Measurements from ENCODE around the gene SLIT3.

Gene SLIT3

GRCh38 chr5:169302491-169303118, 1.7 kb upstream of the SLIT3 start:
- Histone ChIP-seq H2AFZ (ENCODE audit: low read depth) (no peak overlapping the region), H3K9ac (no peak overlapping the region), H4K20me1 (ENCODE audit: insufficient read depth) (no peaks in the 10 kb centered on the region), H3K27me3 (ENCODE audit: insufficient read depth, low read depth) (no peaks in the 10 kb centered on the region), H3K4me2 (no peak overlapping the region), H3K36me3 (ENCODE audit: insufficient read depth) (no peaks in the 10 kb centered on the region), H3K27ac (no peak overlapping the region), H3K79me2 (ENCODE audit: insufficient read depth, low read depth) (no peaks in the 10 kb centered on the region), H3K4me3 (IDR thresholded peaks at IDR 0.05; ENCODE audit: insufficient read depth, low read depth, low read length) (no peak overlapping the region), H3K4me1 (ENCODE audit: low read depth, poor library complexity, severe bottlenecking) (no peaks in the 10 kb centered on the region)
- TF ChIP-seq CTCF (conservative IDR thresholded peaks at IDR 0.05; ENCODE audit: low read depth, low read length): peak; percentile 87

DNA sequence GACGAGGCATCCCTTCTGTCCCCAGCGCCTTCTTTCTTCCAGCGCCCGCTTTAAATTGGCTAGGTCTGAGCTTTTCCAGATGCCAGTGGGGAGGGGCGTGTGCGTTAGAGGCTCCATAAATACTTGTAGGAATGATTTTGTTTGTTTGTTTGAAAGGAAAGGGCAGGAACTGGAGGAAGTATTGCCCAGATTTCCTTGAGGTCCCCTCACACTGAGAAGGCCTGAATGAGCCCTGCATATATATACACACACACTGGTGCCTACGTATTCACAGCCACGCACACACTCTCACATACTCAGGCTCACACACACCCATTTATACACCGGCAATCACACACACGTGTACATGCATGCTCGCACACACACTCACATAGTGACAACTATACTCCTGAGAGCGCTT, 1.0 kb upstream of the SLIT3 start:
- no peak overlapping the region for H3K9ac ChIP-seq
- TF ChIP-seq CTCF (conservative IDR thresholded peaks at IDR 0.05; ENCODE audit: low read depth, low read length): no peak
- no peak overlapping the region for H3K4me2 ChIP-seq
- no peak overlapping the region for H2AFZ ChIP-seq (ENCODE audit: low read depth)
- H3K4me1 ChIP-seq (ENCODE audit: low read depth, poor library complexity, severe bottlenecking): no peaks in the 10 kb centered on the region
- no peaks in the 10 kb centered on the region for H4K20me1 ChIP-seq (ENCODE audit: insufficient read depth)
- no peaks in the 10 kb centered on the region for H3K27me3 ChIP-seq (ENCODE audit: insufficient read depth, low read depth)
- no peak overlapping the region for H3K27ac ChIP-seq
- H3K36me3 ChIP-seq (ENCODE audit: insufficient read depth): no peaks in the 10 kb centered on the region
- no peaks in the 10 kb centered on the region for H3K79me2 ChIP-seq (ENCODE audit: insufficient read depth, low read depth)
- H3K4me3 ChIP-seq (IDR thresholded peaks at IDR 0.05; ENCODE audit: insufficient read depth, low read depth, low read length): no peak overlapping the region

- Histone ChIP-seq H3K27me3 (ENCODE audit: insufficient read depth, low read depth) (no peaks in the 10 kb centered on the region), H3K4me1 (ENCODE audit: low read depth, poor library complexity, severe bottlenecking) (no peaks in the 10 kb centered on the region), H3K4me3 (IDR thresholded peaks at IDR 0.05; ENCODE audit: insufficient read depth, low read depth, low read length) (no peak overlapping the region), H3K27ac (no peak overlapping the region), H3K36me3 (ENCODE audit: insufficient read depth) (no peaks in the 10 kb centered on the region), H3K4me2 (no peak overlapping the region), H3K79me2 (ENCODE audit: insufficient read depth, low read depth) (no peaks in the 10 kb centered on the region), H3K9ac (no peak overlapping the region), H4K20me1 (ENCODE audit: insufficient read depth) (no peaks in the 10 kb centered on the region), H2AFZ (ENCODE audit: low read depth) (no peak overlapping the region)
- TF ChIP-seq CTCF (conservative IDR thresholded peaks at IDR 0.05; ENCODE audit: low read depth, low read length): no peak
Observed at GRCh38 chr5:169301386-169301934, 521 bp upstream of the SLIT3 start.

DNA sequence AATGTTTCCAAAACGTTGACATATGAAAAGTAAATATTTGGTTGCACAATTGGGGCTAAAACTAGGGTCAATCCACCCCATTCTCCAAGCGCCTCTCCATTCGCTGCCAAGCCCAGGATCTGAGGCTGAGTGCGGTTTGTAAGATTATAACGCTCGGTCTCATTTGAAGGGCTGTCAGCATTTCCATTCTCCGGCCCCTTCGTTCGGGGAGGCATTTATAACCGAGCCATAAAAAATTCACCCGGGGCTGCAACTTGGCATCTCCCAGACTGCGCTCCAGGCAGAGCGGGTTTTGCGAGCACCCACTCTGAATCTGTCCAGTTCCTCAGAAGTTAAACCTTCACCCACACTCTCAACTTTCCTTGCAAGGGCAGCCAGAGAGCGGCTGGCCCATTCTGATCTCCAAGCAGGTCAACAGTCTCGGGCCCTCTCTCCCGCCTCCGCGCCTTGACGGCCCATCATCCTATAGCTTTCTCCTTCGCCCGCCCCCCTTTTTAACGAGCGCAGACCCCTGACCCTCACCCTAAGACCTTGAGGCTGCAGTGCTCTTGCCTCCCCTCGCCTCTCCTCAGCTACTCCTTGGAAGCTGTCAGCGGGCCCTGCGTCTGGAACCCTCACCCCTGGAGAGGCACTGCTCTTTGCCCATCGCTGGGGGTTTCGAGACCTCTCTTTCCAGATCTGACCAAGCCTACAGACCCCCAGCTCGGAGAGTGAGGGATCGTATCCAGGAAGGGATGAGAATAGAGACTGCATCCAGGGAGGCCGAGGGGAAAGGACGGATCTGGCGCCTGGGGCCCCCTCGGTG, 1.1 kb downstream of the SLIT3 start:
- no peak overlapping the region for H3K27ac ChIP-seq
- no peaks in the 10 kb centered on the region for H3K79me2 ChIP-seq (ENCODE audit: insufficient read depth, low read depth)
- no peaks in the 10 kb centered on the region for H3K27me3 ChIP-seq (ENCODE audit: insufficient read depth, low read depth)
- H3K9ac ChIP-seq: no peak overlapping the region
- no peaks in the 10 kb centered on the region for H3K4me1 ChIP-seq (ENCODE audit: low read depth, poor library complexity, severe bottlenecking)
- no peaks in the 10 kb centered on the region for H4K20me1 ChIP-seq (ENCODE audit: insufficient read depth)
- no peak overlapping the region for H3K4me3 ChIP-seq (IDR thresholded peaks at IDR 0.05; ENCODE audit: insufficient read depth, low read depth, low read length)
- no peaks in the 10 kb centered on the region for H3K36me3 ChIP-seq (ENCODE audit: insufficient read depth)
- no peak overlapping the region for H2AFZ ChIP-seq (ENCODE audit: low read depth)
- H3K4me2 ChIP-seq: no peak overlapping the region
- no peak for TF ChIP-seq CTCF (conservative IDR thresholded peaks at IDR 0.05; ENCODE audit: low read depth, low read length)
